ENCODE measurements around the gene LHX5.

Gene LHX5

DNA sequence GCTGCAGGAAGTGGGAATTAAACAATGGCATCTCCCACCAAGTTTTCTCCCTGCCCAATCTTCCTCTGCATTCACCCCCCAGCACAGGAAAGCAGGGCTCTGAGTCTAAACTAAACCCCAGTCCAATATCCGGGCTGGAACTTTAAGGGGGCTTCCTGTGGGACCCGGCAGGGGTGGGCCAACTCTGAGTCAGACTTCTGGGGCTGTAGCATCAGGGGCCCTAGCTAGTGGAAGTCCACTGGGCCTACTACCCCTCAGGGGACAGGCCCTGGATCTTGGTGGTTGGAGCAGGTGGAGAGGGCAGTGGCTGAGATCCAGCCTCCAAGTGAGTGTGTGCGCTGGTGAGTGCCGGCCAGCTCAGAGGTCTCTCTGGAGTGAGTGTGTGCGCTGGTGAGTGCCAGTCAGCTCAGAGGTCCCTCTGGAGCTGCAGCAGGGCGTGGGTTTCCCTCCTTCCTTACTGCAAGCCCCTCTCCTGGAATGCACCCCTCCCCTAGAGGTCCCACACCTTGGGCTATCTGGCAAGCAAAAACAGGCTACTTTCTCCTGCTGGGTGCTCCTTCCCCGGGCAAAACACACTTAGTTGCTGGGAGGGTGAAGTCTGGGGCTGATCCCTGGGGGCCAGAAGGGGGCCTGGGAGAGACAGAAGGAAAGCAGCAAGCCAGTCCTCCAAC lies 5.6 kb upstream of the LHX5 start:
- DNase-seq, result no peak

DNA sequence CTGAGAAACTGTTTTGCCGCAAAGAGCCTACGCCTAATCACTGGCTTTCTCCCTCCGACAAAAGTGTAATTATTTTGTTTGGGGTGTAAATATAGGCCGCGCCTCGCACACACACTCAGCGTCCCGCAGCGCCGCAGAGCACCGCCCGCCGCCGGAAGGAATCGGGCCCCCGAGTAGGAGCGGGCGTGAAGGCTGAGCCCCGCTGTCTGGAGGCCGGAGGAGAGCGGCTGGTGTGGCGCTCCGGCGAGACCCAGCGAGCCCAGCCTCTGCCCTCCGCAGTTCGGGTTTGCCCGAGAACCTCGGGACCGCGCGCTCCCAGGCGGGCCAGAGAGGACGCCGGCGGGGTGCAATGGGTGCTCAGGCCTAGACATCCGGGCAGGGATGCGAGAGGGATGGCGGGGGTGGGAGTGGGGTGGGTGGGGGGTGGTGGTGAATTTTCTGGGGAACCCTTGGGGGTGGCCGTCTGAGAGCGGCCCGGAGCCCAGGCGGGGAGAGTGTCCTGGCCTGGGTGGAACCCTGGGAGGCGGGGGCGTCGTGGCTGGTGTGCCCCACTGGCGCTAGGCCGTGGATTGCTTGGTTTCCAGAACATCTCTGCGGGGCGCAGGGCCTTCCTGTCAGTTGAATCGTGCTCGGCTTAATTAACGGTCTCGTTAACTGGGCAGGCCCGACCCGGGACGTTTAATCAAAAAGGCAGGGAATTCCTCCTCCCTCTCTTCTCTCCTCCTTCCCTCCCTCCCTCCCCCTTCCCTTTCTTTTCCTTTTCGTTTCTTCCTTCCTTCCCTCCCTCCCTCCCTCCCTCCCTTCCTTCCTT lies 4.7 kb upstream of the LHX5 start:
- DNase-seq, result no peak

DNA sequence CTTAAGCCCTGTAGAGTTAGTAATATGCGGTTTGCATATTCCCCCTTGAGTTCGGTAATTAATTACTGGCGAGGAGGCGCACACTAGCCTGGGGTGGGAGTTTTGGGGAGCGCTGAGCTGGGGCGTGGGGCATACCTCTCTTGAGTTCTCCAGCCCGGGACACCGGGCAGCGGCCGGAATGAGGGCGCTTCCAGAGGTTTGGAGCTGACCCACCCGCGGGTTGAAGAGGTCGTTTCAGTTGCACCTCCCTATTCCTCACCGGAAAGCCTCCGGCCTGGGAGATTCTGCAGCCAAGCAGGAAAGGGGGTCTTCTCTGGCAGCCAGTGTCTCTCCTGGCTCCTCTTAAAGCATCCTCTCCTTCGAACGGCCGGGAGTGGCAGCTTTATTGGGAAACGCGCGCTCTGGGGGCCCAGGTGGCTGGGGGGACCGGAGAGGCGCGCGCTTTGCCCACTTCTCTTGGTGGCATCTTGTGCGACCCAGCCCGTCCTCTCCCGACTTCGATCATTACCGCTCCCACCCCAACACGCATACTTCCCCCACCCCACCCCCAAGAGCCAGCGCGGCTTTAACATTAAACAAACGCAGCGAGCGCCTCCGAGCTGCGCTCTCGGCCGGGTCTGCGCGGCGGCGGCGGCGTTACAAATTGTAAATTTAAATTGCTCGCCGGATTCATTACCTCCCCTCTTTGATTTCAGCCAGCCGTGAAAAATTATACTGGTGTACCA lies 3.9 kb upstream of the LHX5 start:
- no peak for DNase-seq

DNA sequence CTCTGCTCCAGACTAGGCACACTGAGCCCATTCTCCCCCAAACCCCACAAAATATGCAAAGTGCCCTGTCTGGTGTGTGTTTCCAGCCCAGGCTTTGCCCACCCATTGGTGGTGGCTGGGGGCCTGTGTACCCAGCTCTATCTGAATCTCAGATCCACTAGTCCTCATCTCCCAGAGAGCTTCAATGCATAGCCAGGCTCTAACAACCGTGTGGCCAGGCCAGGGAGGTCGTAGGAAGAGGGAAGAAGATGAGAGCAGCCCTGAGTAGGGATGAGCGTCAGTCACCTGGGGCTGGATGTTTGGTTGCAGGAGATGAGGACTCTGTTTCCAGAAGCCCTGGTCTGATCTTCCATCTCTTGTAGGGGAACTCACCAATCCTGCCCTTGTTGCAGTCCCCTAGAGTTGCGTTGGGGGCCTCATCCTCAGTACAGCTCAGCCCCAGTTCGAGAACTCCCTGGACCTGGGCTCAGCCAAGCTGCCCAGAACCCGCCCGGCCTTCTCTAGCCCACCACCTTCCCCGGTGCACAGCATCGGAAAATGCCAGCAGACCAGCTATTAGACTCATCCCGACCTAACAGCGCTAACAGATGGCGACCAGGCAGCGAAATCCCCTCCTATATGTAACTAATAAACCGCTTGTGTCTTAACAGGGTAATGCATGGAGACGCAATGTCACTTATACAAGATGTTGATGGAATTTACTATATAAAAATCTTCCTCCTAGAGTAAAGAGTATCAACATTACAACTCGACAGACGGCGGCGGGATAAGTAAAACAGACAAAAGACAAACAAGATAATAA lies 3.2 kb upstream of the LHX5 start:
- DNase-seq, result no peak

DNA sequence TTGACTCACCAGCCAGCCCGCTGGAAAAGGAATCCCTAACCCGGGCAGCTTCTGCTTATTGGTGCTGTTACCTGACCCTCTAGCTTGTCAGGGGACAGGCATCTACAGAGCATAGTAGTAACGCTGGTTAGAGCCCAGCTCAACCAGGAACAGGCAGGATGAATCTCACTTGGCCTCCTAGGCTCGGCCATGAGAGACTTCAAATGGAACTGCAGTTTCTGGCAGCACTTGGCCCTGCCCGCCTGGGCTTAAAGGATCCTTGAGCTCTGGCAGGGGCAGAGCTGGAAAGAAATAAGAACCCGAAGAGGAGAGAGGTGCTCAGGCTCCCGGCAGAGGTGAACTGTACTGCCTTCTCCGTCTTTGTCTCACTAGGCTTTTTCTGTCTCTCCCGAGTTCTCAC lies 2.3 kb upstream of the LHX5 start:
- no peak for DNase-seq

DNA sequence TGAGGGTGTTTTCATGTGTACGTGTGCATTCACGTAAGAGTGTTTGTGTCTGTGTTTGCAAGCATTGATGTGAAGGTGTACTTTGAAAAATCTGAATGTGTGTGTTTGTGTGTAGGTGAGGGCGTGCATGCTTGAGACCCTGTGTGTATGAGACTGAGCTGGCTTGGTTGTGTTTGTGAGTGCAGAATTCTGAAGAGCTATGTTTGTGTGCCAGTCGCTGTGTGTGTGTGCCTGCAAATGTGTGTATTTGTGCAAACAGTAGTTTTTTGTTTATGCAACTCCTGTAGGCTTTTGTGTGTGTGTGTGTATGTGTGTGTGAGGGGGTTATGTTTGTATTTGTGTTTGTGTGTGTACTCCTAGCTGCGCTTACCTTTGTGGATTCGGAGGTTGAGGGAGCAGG lies 1.7 kb upstream of the LHX5 start:
- DNase-seq, result no peak

DNA sequence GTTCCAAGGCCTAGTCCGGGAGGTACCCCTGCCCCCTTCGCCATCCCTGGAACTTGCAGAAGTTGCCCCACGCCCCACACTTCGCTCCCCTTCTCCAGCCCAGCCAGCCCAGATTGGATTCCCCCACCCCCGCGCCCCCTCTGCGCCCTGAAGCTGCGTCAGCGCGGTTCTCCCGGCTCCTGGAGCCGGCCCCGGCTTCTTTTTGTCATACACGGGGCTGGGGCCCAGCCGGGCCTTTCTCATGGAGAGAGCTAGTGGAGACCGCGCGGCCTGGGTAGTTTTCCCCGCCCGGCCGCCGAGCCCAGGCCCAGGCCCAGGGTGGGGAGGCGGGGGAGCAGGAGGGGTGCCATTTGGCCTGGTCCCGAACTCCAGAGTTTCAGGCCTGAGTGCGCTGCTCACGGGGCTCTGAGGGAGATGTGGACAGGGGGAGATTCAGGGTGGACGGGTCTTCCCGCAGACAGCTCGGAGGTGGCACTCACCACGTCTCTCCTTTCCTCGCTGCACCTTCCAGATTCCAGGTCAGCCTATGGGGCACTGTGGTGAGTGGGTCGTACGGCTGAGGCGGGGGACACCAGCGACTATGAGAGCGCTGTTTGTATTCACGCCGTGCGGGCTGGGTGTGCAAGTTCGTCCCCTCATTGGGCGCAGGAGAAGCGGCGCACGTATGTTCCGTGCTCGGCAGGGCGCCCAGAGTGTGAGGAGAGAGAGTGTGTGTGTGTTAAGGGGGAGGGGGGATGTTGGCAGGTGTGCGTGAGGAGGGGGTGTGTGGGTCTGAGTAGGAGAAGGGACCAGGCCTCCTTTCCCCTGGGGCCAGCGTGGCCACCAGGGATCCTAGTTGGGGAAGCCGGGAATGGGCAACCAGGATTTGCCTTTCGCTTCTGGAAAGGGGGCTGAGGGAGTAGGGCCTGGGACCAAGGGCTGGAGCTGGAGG lies 785 bp upstream of the LHX5 start:
- DNase-seq, result no peak

DNA sequence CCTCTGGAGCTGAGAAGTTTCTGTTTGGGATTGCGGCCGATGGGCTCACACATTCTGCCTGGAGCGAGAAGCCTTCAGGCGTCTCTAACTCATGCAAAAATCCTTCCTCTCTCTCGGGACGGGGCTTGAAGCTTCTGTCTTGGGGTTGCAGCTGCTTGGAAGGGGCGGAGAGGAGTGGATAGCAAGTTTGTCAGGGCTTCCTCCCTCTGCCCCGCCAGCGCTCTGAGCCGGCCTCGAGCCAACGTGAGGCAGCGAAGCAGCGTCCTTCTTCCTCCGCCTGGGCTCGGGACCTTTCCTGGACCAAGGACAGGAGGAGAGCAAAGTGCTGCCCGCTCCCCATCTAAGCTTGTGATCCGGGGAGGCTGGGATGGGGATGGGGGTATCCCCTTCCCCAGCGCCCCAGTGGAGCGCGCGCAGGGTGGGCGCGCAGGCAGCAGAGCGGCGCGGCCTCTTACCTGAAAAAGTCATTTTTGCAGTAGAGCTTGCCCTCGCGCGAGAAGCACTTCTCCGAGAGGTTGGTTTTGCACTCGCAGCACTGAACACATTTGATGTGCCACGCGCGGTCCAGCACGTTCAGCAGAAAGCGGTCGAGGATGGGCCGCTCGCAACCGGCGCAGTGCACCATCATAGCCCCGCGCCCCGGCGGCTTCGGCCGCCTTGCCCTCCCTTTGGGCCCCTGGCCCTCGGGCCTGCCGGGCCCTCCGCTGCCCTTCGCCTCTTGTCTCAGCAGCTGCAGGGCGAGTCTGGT lies 626 bp downstream of the LHX5 start:
- DNase-seq, result no peak

DNA sequence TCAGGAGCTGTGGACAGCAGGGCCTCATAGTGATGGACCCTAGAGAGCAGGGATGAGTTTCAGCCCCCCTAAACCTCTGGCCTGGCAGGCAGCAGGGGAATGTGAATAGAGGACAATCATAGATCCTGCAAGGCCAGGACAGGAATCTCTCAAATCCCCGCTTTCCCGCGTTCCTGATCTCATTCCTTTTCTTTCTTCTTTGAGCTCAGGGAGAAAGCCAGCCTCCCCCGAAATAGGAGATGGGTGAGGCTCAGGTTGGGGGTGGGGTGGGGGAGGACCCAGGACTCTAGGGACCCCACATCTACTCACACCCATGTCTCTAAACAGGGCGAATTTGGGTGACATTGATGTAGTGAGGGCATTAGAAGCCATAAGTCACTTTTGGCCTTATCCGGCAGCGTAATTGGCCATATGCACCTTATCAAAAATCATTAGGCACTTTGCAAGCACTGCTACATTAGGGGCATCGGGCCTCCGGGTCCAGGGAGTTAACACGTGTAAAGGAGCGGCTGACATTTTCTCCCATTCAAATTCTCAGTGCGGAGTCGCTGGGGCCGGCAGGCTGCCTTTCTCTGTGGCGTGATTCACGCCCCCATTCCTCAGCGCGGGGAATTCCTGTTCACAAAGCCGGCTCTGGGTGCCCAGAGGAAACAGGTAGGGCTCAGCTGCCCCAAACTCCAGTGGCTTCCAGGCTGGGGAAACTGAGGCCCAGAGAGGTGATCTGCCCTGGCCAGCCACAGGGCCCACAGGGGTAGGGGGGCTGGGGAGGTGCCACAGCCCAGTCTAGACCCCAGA lies 1.5 kb downstream of the LHX5 start:
- DNase-seq, result no peak

DNA sequence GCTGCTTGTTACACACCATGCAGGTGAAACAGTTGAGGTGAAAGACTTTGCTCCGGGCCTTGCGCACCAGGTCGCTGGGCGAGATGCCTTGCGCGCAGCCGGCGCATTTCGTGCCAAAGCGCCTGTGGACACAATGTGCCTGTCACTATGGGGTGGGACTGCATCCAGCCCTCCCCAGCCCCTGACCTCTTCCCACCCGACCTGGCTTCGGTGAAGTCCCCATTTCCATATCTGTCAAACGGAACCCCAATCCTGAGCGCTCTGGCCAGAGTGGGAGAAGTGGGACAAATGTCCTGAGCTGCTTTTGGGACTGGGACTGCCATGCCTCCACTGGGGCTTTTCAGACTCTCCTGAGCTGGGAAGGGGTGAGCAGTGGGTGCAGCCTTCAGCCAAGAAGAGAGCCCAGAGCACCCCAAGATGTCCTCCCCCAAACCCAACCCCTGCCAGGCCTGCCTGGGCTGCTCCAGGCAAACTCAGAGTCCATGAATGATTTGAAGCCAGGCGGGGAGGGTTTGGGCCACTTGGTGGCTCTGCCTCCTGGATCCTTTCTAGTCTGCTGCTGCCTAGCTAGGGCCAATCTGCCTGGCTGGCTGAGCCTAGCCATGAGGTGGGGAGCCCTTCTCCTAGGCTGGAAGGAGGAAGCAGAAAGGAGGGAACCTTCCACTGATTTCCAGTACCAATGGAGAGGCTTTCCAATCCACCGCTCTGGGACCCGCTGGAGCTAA lies 2.3 kb downstream of the LHX5 start:
- no peak for DNase-seq

DNA sequence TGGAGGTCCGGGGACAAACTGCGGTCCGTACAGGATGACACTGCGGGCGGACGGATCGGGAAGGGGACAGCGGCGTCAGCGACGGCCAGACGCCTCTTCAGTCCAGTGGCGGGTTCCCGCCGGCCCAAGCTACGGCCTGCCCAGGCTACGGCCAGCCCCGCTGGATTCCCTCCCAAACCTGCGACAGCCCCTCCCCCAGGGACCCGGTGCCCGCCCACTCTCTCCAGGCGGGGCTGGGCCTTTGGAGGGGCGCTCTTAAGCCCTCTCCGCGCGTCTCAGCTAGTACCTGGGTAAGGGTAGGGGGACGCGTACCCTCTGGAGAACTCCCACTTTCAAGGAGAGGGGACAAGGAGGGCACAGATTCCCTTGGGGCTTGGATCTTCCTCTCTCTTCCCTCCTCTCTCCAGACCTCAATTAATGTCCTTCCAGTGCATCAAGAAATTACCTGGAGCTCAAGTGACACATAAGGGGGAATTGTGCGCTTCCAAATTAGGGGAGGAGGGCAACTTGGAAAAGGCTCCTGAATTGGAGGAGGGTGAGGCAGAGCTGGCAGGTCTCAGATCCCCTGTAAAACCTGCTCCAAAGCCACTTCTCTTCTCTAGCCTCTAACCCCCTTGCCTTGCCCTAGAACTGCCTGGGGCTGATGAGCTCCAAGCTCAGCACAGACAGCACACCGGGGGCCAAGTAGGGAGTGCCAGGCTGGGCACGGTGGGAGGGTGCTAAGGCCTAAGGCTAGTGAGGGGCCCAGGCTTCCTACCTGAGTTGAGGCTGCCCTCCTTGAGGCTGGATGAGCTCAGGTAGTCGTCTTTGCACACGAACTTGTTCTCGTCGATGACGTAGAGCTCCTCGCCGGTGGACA lies 3.1 kb downstream of the LHX5 start:
- no peak for DNase-seq

DNA sequence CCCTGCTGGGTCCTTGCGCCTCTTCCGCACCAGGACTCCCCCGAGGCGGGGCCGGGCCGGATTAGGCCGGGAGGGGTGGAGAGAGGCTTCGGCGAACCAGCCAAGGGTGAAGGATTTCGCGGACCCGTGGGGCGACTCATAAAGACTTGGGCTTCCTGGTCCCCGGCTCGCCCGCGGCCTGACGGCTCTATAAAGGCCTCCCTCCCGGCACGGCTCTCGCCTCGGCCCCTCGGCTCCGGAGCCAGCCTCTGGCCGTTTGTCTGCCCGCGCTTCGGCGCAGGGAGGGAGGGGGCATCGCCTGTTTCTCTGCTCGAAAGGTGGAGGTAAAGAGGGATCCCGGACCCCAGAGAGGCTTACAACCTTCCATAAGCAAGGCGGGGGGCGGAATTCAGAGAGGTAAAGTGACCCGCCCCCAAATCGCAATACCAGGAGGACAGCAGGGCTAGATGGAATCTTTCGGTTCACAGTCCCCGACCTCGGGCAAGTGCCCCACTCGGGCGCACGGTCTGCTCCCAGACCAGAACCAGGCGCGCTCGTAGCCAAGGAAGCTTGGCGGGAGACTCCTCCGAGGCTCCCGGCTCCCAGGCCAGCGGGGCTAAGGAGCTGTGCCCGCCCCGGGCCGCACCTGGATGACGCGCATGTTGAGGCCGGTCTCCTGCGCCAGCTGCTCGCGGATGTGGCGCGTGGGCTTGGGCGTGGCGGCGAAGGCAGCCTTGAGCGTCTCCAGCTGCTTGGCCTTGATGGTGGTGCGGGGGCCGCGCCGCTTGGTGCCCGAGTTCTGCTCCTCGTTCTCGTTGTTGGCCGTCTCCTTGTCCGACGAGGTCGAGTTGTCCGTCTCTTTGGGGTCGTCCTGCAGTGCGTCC lies 3.9 kb downstream of the LHX5 start:
- no peak for DNase-seq

DNA sequence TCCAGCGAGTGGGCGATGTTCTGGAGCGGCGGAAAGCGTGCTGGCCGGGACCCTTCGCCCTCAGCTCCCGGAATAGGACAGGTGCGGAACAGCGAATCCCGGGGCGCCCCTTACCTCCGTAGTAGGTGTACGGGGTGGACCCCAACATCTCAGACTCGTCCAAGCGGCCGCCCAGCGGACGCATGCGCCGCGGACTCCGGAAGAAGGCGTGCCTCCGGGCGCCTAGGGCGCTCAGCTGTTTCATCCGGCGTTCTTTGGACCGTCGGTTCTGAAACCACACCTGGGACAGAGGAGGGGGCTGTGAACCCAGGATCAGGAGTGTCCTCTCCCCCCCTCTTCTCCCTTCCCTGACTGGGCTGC lies 4.5 kb downstream of the LHX5 start:
- no peak for DNase-seq

DNA sequence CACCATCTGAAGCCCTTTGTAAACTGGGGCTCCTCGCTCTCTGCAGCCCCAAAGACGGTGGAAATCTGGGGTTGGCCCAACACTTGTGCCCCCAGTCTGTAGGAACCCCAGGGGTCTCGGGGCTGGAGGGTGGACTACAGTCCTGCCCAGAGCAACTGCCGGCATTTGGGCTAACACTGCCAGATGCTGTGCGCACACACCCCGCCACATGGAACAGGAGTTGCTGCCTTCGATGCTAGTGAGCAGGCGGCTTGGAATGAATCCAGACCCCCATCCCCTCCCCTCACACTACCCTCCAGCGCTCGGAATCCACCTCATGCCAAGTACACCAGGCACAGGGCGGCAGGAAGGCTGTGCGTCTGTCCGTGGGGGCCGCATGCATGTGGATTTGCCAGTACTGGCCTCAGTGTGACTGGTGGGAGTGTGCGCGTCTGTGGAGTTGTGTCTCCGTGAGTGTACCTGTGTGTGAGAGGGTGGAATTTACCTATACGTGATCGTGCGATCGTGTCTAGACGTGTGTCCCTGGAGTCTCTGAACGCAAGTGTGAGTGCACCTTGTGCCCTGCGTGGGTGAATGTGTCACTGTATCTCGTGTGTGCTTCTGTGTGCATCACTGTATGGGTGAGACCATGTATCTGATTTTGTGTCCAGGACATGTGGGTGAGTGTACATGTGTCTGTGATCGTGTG lies 5.1 kb downstream of the LHX5 start:
- DNase-seq, result no peak

DNA sequence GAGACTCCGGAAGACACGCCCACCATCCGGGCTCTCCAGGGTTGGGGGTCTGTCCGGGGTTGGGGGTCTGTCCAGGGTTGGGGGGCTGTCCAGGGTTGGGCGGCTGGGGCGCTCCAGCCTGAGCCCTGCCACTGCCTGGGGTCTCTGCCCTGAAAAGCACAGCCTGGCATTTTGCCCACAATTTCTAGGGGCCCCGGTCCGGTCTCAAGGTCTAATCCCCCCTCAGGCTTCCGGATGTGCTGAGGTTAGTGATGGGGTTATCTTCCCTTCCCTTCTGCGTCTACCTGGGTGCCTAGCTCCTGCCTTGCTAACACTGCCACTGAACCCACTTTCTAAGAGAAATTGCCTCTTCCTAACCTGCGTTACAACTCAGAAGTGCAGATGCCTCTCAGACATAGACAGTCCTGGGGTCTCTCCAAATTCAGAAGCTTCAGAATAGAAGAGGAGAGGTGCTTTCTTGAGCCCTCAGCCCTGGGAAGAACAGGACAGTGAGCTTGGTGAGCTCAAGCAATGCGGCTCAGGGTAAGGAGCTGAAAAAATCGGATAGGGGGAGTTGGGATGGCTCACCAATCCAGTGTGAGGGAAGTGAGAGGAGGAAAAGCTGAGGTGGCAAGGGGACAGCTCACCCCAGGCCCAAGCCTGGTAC lies 5.7 kb downstream of the LHX5 start:
- DNase-seq, result no peak

Measured in right hindlimb (tissue), 1 donor.